Subcutaneous adipose tissue (tissue), 4 donors: ENCODE data around the gene ILRUN. TPM values are rescaled to one million over a fixed set of nuclear protein-coding genes. Genes with fewer than 3 reads are reported as not detected.

Experiments used
- total RNA-seq, 4 donors: library from RNA; depleted of rRNA; stranded (reverse); fragments of >200 nt; gene quantifications; one replicate each; pipeline ENCODE4 v1.1.0, GENCODE V29; 2016
- TF ChIP-seq, protein P1 (sequence below): fragments of 450-650 bp; IDR thresholded peaks from one replicate; pipeline ENCODE4 v1.5.1; 2016; ENCODE audit warnings: low read depth, mild to moderate bottlenecking, control low read depth, antibody characterized with exemption, moderate library complexity

The ILRUN gene
- total RNA-seq, 4 donors from 2014 or later = 78.6 to 135 (median 88.9) TPM

DNA sequence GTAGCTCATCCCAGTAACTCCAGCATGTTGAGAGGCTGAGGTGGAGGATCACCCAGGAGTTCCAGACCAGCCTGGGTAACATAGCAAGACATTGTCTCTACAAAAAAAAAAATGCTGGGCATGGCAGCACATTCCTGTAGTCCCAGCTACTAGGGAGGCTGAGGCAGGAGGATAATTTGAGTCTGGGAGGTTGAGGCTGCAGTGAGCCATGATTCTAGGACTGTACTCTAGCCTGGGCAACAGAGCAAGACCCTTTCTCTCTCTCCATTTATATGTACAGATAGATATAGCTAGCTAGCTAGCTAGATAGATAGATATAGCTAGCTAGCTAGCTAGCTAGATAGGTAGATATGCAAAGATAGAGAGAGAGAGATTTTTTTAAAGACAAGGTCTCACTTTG, 20.4 kb downstream of the ILRUN start:
- TF ChIP-seq, protein P1, sequence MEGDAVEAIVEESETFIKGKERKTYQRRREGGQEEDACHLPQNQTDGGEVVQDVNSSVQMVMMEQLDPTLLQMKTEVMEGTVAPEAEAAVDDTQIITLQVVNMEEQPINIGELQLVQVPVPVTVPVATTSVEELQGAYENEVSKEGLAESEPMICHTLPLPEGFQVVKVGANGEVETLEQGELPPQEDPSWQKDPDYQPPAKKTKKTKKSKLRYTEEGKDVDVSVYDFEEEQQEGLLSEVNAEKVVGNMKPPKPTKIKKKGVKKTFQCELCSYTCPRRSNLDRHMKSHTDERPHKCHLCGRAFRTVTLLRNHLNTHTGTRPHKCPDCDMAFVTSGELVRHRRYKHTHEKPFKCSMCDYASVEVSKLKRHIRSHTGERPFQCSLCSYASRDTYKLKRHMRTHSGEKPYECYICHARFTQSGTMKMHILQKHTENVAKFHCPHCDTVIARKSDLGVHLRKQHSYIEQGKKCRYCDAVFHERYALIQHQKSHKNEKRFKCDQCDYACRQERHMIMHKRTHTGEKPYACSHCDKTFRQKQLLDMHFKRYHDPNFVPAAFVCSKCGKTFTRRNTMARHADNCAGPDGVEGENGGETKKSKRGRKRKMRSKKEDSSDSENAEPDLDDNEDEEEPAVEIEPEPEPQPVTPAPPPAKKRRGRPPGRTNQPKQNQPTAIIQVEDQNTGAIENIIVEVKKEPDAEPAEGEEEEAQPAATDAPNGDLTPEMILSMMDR = no peak

DNA sequence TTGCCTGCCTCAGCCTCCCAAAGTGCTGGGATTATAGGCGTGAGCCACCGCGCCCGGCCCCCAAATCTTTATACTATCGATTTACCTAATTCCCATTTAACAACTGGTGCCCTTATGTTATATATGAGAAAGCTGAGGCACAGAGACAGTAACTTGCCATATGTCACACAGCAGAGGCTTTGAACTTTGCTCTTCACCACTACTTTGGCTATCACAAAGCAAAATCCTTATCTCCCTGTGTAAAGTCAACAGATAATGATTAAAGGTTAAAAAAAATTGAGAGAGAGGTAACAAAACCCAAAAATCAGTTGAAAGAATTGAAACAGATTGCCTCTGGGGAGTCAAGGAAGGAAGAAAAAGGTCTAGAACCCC, 22.3 kb downstream of the ILRUN start:
- TF ChIP-seq, protein P1 = no peak

DNA sequence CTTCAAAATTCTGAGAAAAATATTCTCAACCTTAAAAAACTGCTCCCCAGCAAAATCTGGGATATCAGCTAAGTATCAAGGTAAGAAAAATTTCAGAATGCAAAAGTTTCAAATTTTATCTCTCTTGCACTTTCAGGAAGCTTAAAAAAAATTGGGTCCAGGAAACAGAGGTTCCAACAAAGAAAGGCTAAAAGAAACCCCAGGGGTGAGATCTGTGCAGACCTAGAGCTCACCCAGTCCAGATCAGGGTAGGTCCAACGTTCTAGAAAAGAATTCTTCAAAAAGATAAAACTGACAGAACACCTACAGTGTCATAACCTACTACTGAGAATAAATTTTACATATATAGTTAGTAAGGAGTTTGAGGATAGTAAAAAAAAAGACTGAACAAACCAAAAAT, 23.5 kb downstream of the ILRUN start:
- TF ChIP-seq, protein P1 = no peak

DNA sequence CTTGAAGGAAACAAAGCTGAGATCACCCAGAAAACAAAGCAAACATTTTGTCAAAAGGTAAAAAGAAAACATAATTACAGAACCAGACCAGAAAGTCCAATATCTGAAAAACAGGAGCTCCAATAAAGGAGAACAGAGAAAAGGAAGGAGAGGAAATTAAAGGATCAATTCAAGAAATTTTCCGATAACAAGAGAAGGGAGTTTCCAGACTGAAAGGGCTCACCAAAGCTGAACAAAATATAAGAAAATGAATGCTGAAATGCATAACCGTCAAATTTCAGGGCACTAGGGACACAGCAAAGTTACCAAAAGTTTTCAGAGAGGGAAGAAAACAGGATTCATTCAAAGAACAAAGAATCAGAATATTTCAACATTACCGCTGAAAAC, 23.9 kb downstream of the ILRUN start:
- TF ChIP-seq, protein P1 = no peak

DNA sequence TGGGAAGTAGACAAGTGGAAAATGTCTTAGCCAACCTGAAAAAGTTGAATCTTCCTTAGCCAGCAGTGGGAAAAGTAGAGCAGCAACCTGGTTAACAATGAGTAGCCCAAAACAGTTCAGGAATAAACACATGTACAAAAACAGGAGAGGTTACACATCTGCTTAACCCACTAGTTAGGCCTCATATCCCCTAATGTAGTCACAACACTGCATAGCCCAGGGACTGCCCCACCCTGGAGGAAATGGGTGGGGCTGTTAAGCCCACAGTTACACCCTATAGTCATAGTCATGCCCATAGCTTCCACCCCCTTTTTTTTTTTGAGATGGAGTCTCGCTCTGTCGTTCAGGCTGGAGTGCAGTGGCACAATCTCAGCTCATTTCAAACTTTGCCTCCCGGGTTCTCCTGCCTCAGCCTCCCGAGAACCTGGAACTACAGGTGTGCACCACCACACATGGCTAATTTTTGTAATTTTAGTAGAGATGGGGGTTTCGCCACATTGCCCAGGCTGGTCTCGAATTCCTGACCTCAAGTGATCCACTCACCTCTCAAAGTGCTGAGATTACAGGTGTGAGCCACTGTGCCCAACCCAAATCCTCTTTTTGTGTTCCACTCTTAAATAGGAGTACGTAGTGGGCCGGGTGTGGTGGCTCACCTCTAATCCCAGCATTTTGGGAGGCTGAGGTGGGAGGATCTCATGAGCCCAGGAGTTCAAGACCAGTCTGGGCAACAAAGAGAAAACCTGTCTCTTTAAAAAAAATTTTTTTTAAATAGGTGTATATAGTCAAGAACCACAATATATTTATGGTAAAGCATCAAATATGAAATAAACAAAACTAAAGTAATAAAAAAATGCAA, 24.5 kb downstream of the ILRUN start:
- TF ChIP-seq, protein P1 = no peak

DNA sequence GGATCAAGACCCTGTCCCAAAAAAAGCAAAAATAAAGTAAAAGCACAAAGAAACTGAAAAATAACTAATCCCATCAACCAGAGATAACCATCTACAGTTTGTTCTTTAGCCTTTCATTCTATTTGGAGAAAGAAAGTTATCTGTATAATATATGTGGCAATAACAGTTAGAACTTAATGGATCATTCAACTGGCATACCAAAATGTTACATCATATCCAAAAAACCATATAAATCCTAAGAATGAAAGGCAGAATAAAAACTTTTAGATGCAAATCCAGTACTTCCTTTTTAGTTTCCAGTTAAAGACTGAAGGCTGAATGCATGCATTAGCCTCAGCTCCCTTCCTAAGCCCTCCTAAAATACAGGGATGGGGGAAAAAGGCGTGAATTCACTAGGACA, 25.2 kb downstream of the ILRUN start:
- TF ChIP-seq, protein P1 = no peak

DNA sequence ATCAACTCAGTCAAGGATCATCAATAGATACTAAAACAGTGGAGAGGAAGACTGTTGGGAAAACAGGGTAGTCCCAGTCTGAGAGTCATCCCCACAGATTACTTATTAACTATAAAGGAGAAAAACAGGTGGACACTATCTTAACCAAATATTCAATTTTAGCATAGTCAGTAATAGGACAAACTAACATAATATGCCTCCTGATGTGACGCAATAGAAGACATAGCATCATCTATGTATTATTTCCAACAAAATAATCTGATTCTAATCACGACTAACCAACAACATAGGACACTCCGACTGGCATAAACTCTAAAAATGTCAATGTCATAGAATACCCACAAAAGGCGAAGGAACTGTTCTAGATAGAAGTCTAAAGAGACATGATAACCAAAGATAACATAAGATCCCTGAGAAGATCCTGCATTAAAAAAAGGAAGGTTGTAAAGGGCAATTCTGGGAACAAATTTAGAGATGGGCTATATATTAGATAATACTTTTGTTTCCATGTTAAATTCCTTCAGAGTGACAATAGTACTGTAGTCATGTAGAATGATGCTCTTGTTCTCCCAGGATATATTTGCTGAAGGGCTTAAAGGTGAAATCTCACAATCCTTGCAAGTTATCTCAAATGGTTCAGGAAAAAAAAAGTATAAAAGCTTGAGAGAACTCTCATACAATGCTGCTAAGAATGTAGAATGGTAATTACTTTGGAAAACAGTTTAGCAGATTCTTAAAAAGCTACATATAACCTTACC, 28.9 kb downstream of the ILRUN start:
- TF ChIP-seq, protein P1 = no peak
